Right atrium auricular region (tissue), 2 donors: ENCODE data around the gene MAN2A1. TPM values are rescaled to one million over a fixed set of nuclear protein-coding genes. Genes with fewer than 3 reads are reported as not detected.

Experiments
- DNase-seq: peaks from one replicate; pipeline ENCODE4 v3.0.0-alpha.2; 2019; ENCODE audit warnings: low spot score
- H3K27ac ChIP-seq, 2 donors: fragments of 200-600 bp; sonication (generic); 1 replicate in 1 of 2; 2 replicates in 1 of 2; pipeline ENCODE4 v1.5.1; 2016 to 2019
- H3K27me3 ChIP-seq, 2 donors: fragments of 200-600 bp; sonication (generic); one replicate each; pipeline versions ENCODE4 v1.5.1 to v1.6.0; 2017 to 2019
- H3K36me3 ChIP-seq: fragments of 200-600 bp; sonication (generic); one replicate; pipeline ENCODE4 v1.5.1; 2016
- H3K4me1 ChIP-seq, 2 donors: fragments of 200-600 bp; sonication (generic); one replicate each; pipeline versions ENCODE4 v1.5.1 to v1.6.0; 2017 to 2019
- H3K4me3 ChIP-seq, 2 donors: fragments of 200-600 bp; sonication (generic); 1 replicate in 1 of 2; 2 replicates in 1 of 2; pipeline ENCODE4 v1.5.1; 2017 to 2019; ENCODE audit warnings: mild to moderate bottlenecking in 1 of 2, moderate library complexity in 1 of 2
- H3K9me3 ChIP-seq, 2 donors: fragments of 200-600 bp; sonication (generic); one replicate each; pipeline ENCODE4 v1.5.1; 2019
- CTCF ChIP-seq, 2 donors: fragments of 200-600 bp; sonication (generic); IDR thresholded peaks; one replicate each; pipeline ENCODE4 v1.5.1; 2019; ENCODE audit warnings: antibody characterized with exemption in 2 of 2
- total RNA-seq, 2 donors: library from RNA; depleted of rRNA; stranded (reverse); fragments of >200 nt; gene quantifications; one replicate each; pipeline ENCODE4 v1.1.0, GENCODE V29; 2016

MAN2A1 gene
- total RNA-seq, 2 donors from 2014 or later = 10.0 to 10.4 TPM

- Histone ChIP-seq H3K27me3 (no peaks in the 10 kb centered on the region), H3K4me1 (no peaks in the 10 kb centered on the region), H3K4me3 (no peak overlapping the region), H3K36me3 (no peaks in the 10 kb centered on the region), H3K9me3 (no peaks in the 10 kb centered on the region), H3K27ac (no peak overlapping the region)
- TF ChIP-seq CTCF (IDR thresholded peaks at IDR 0.05) = no peak
- DNase-seq = no peak
Measured at GRCh38 chr5:109805883-109806282, 116.2 kb downstream of the MAN2A1 start.

GRCh38 chr5:109812698-109813097 is 123.0 kb downstream of the MAN2A1 start:
- H3K9me3 ChIP-seq = no peaks in the 10 kb centered on the region
- H3K36me3 ChIP-seq = no peaks in the 10 kb centered on the region
- no peak for TF ChIP-seq CTCF (IDR thresholded peaks at IDR 0.05)
- H3K27me3 ChIP-seq = no peaks in the 10 kb centered on the region
- no peak overlapping the region for H3K4me3 ChIP-seq
- no peaks in the 10 kb centered on the region for H3K4me1 ChIP-seq
- DNase-seq = no peak
- H3K27ac ChIP-seq = no peak overlapping the region

GRCh38 chr5:109816732-109817131 is 127.0 kb downstream of the MAN2A1 start:
- no peaks in the 10 kb centered on the region for H3K9me3 ChIP-seq
- no peak for DNase-seq
- no peak overlapping the region for H3K4me3 ChIP-seq
- H3K27ac ChIP-seq = no peak overlapping the region
- H3K4me1 ChIP-seq = no peaks in the 10 kb centered on the region
- TF ChIP-seq CTCF (IDR thresholded peaks at IDR 0.05) = no peak
- no peaks in the 10 kb centered on the region for H3K27me3 ChIP-seq
- no peaks in the 10 kb centered on the region for H3K36me3 ChIP-seq

GRCh38 chr5:109819878-109820277 is 130.2 kb downstream of the MAN2A1 start:
- DNase-seq = no peak
- peaks cover 1% of the 10 kb centered on the region for H3K36me3 ChIP-seq

GRCh38 chr5:109823597-109823996 is 133.9 kb downstream of the MAN2A1 start:
- no peaks in the 10 kb centered on the region for H3K9me3 ChIP-seq
- DNase-seq = no peak
- no peak overlapping the region for H3K4me3 ChIP-seq
- no peak overlapping the region for H3K27ac ChIP-seq
- H3K27me3 ChIP-seq = no peaks in the 10 kb centered on the region
- H3K36me3 ChIP-seq = peaks cover 5% of the 10 kb centered on the region
- TF ChIP-seq CTCF (IDR thresholded peaks at IDR 0.05) = no peak
- no peaks in the 10 kb centered on the region for H3K4me1 ChIP-seq

More at GRCh38 chr5:109819878-109820277, 130.2 kb downstream of the MAN2A1 start:
- H3K4me1 ChIP-seq = no peaks in the 10 kb centered on the region
- no peak overlapping the region for H3K4me3 ChIP-seq
- no peak for TF ChIP-seq CTCF (IDR thresholded peaks at IDR 0.05)
- no peaks in the 10 kb centered on the region for H3K27me3 ChIP-seq
- H3K9me3 ChIP-seq = no peaks in the 10 kb centered on the region
- no peak overlapping the region for H3K27ac ChIP-seq

- Histone ChIP-seq H3K4me3 (no peak overlapping the region), H3K27ac (no peak overlapping the region), H3K27me3 (no peaks in the 10 kb centered on the region), H3K9me3 (no peaks in the 10 kb centered on the region), H3K36me3 (peaks cover 5% of the 10 kb centered on the region), H3K4me1 (no peaks in the 10 kb centered on the region)
- no peak for TF ChIP-seq CTCF (IDR thresholded peaks at IDR 0.05)
- DNase-seq = no peak
Measured at GRCh38 chr5:109825450-109825849, 135.7 kb downstream of the MAN2A1 start.
